Amygdala (tissue), 56 donors: ENCODE measurements around the gene ANKRD28.
"Not testable (repeated sequence)": the region's sequence is repeated elsewhere in the genome, so short reads cannot be mapped to it uniquely, and the experiment has no call there.

Experiments
- DNase-seq, 56 donors: peaks; one replicate each; lab custom pipeline; 2025; lab: John Stamatoyannopoulos, UW

ANKRD28 gene

GRCh38 chr3:15638891-15639262, 158.9 kb downstream of the ANKRD28 start:
- DNase-seq, result no peak

- DNase-seq, result no peak
These were observed 159.4 kb downstream of the ANKRD28 start for GRCh38 chr3:15638193-15638890.

GRCh38 chr3:15637131-15637951, 160.4 kb downstream of the ANKRD28 start:
- DNase-seq, result no peak

- DNase-seq, result no peak
These were observed 161.6 kb downstream of the ANKRD28 start for GRCh38 chr3:15636028-15636709.

GRCh38 chr3:15635121-15635661, 162.6 kb downstream of the ANKRD28 start:
- peak in 14 of 56 donors; percentile 12 to 54 (median 30) for DNase-seq

- no peak for DNase-seq
These were observed 163.1 kb downstream of the ANKRD28 start for GRCh38 chr3:15634671-15635070.

- peak in 4 of 56 donors; percentile 16 to 41 (median 30) for DNase-seq
These were observed 163.8 kb downstream of the ANKRD28 start for GRCh38 chr3:15633766-15634598.

GRCh38 chr3:15633159-15633558, 164.6 kb downstream of the ANKRD28 start:
- DNase-seq, result no peak

- DNase-seq, result no peak
These were observed 165.6 kb downstream of the ANKRD28 start for GRCh38 chr3:15632212-15632580.

GRCh38 chr3:15631426-15632211, 166.2 kb downstream of the ANKRD28 start:
- DNase-seq, result no peak

- DNase-seq, result peak in 3 of 56 donors; percentile 28 to 43 (median 35)
These were observed 167.0 kb downstream of the ANKRD28 start for GRCh38 chr3:15630646-15631350.

GRCh38 chr3:15629860-15630597, 167.8 kb downstream of the ANKRD28 start:
- peak in 30 of 56 donors; percentile 21 to 85 (median 44) for DNase-seq

GRCh38 chr3:15628967-15629366, 168.8 kb downstream of the ANKRD28 start:
- DNase-seq, result no peak

- no peak for DNase-seq
These were observed 174.0 kb downstream of the ANKRD28 start for GRCh38 chr3:15623535-15624440.

GRCh38 chr3:15619659-15620464, 177.9 kb downstream of the ANKRD28 start:
- not testable (repeated sequence) for DNase-seq
